Measurements from ENCODE around the gene CDC23.

GRCh38 chr5:138140268-138140667 lies 72.9 kb downstream of the CDC23 start:
- TF ChIP-seq CTCF (IDR thresholded peaks at IDR 0.05; ENCODE audit: low read depth, low read length), result no peak
- no peak for TF ChIP-seq EZH2phosphoT487 (IDR thresholded peaks at IDR 0.05; ENCODE audit: low read depth)
